HG02884 (cell line): ENCODE results near the gene RMI2.
"Not testable (repeated sequence)": the region's sequence is repeated elsewhere in the genome, so short reads cannot be mapped to it uniquely, and the experiment has no call there.

Experiments used
- ATAC-seq: cut with Tn5 transposase; IDR thresholded peaks from one replicate; pipeline ENCODE4 v1.9.1; 2021; ENCODE audit warnings: mild to moderate bottlenecking, moderate library complexity; ENCODE audit not compliant: unreplicated experiment

Gene RMI2

GRCh38 chr16:11350921-11351335, 5.7 kb downstream of the RMI2 start:
- no peak for ATAC-seq

- ATAC-seq, result no peak
Observed at GRCh38 chr16:11353158-11353557, 7.9 kb downstream of the RMI2 start.

- peak; percentile 24 for ATAC-seq
Observed at GRCh38 chr16:11354407-11354732, 9.1 kb downstream of the RMI2 start.

GRCh38 chr16:11354733-11355574, 9.7 kb downstream of the RMI2 start:
- ATAC-seq, result peak; percentile 60

GRCh38 chr16:11355862-11356261, 10.6 kb downstream of the RMI2 start:
- ATAC-seq, result no peak

GRCh38 chr16:11356573-11357331, 11.5 kb downstream of the RMI2 start:
- no peak for ATAC-seq

- ATAC-seq, result no peak
Observed at GRCh38 chr16:11358531-11358930, 13.3 kb downstream of the RMI2 start.

- ATAC-seq, result no peak
Observed at GRCh38 chr16:11359370-11359769, 14.1 kb downstream of the RMI2 start.

- ATAC-seq, result no peak
Observed at GRCh38 chr16:11360641-11361373, 15.5 kb downstream of the RMI2 start.

GRCh38 chr16:11361701-11362451, 16.6 kb downstream of the RMI2 start:
- peak; percentile 53 for ATAC-seq

GRCh38 chr16:11363927-11364258, 18.6 kb downstream of the RMI2 start:
- no peak for ATAC-seq

- ATAC-seq, result no peak
Observed at GRCh38 chr16:11367483-11367906, 22.2 kb downstream of the RMI2 start.

GRCh38 chr16:11370084-11370931, 25.0 kb downstream of the RMI2 start:
- ATAC-seq, result no peak

- not testable (repeated sequence) for ATAC-seq
Observed at GRCh38 chr16:11370932-11371279, 25.6 kb downstream of the RMI2 start.

GRCh38 chr16:11372073-11372828, 27.0 kb downstream of the RMI2 start:
- ATAC-seq, result no peak

GRCh38 chr16:11372829-11373306, 27.6 kb downstream of the RMI2 start:
- ATAC-seq, result no peak

GRCh38 chr16:11374255-11374654, 29.0 kb downstream of the RMI2 start:
- ATAC-seq, result no peak

- ATAC-seq, result no peak
Observed at GRCh38 chr16:11377154-11377553, 31.9 kb downstream of the RMI2 start.

GRCh38 chr16:11378951-11379350, 33.7 kb downstream of the RMI2 start:
- ATAC-seq, result not testable (repeated sequence)
